IMR-90 (cell line): ENCODE results near the gene ADAP1. TPM values are rescaled to one million over a fixed set of nuclear protein-coding genes. Genes with fewer than 3 reads are reported as not detected.

Source experiments
- ATAC-seq: fragments of 200-7000 bp; cut with Tn5 transposase; 2 replicates; pipeline ENCODE4 v1.9.1; 2020; ENCODE audit warnings: low read depth, mild to moderate bottlenecking, moderate library complexity
- BruUV-seq: library from RNA; stranded (reverse); fragments of 400-500 nt; replicated peaks from 2 replicates; lab custom pipeline; 2021; lab: Mats Ljungman, UMichigan
- CTCF ChIA-PET: fragments of 300-600 bp; formaldehyde crosslinking; extraction: SDS; loops from one replicate; lab custom pipeline; 2021; ENCODE audit warnings: antibody characterized with exemption; lab: Yijun Ruan, JAX
- POLR2A ChIA-PET: fragments of 300-600 bp; sonication (Branson Sonifier 250); formaldehyde crosslinking; loops from one replicate; lab custom pipeline; 2022; ENCODE audit warnings: antibody characterized with exemption; ENCODE audit not compliant: unreplicated experiment; lab: Charles Lee
- DNase-seq: peaks from one replicate; pipeline ENCODE4 v3.0.0; 2013
- H2AFZ ChIP-seq: replicated peaks from 2 replicates; pipeline ENCODE3; 2013; ENCODE audit warnings: low read length, mild to moderate bottlenecking; ENCODE audit not compliant: poor library complexity
- H2AK5ac ChIP-seq: 2 replicates; pipeline ENCODE4 v1.6.1; 2013; ENCODE audit warnings: low read depth, low read length, inconsistent platforms
- H2AK9ac ChIP-seq: replicated peaks from 2 replicates; pipeline ENCODE3; 2013; ENCODE audit warnings: mild to moderate bottlenecking, low read depth, low read length, moderate library complexity; ENCODE audit not compliant: poor library complexity
- H2BK120ac ChIP-seq: 2 replicates; pipeline ENCODE4 v1.6.1; 2013; ENCODE audit warnings: low read depth, low read length, inconsistent platforms
- H2BK15ac ChIP-seq: 3 replicates; pipeline ENCODE4 v1.6.1; 2013; ENCODE audit warnings: low read depth, low read length, inconsistent platforms
- H2BK20ac ChIP-seq: 2 replicates; pipeline ENCODE4 v1.6.1; 2013; ENCODE audit warnings: low read depth, mild to moderate bottlenecking, inconsistent platforms, low read length, moderate library complexity
- H2BK5ac ChIP-seq: 2 replicates; pipeline ENCODE4 v1.6.1; 2013; ENCODE audit warnings: mild to moderate bottlenecking, low read depth, low read length, inconsistent platforms; ENCODE audit not compliant: poor library complexity, severe bottlenecking
- H3K14ac ChIP-seq: replicated peaks from 2 replicates; pipeline ENCODE4 v1.6.1; 2013; ENCODE audit warnings: low read depth, low read length, inconsistent platforms
- H3K18ac ChIP-seq: 2 replicates; pipeline ENCODE4 v1.6.1; 2013; ENCODE audit warnings: low read depth, low read length, control low read depth
- H3K23ac ChIP-seq: 2 replicates; pipeline ENCODE4 v1.6.1; 2013; ENCODE audit warnings: low read depth, low read length, inconsistent platforms
- H3K27ac ChIP-seq: 2 replicates; pipeline ENCODE4 v1.5.1; 2013; ENCODE audit warnings: mild to moderate bottlenecking, control low read depth, low read length; ENCODE audit not compliant: insufficient read depth
- H3K27me3 ChIP-seq: 2 replicates; pipeline ENCODE4 v1.6.1; 2013; ENCODE audit warnings: low read length; ENCODE audit not compliant: control insufficient read depth, insufficient read depth
- H3K36me3 ChIP-seq: 2 replicates; pipeline ENCODE4 v1.6.1; 2013; ENCODE audit warnings: low read length, mixed read lengths; ENCODE audit not compliant: control insufficient read depth, insufficient read depth
- H3K4ac ChIP-seq: 2 replicates; pipeline ENCODE4 v1.6.1; 2013; ENCODE audit warnings: low read depth, low read length, inconsistent platforms
- H3K4me1 ChIP-seq: 2 replicates; pipeline ENCODE4 v1.6.1; 2013; ENCODE audit warnings: low read length, mixed read lengths; ENCODE audit not compliant: control insufficient read depth, insufficient read depth
- H3K4me2 ChIP-seq: 2 replicates; pipeline ENCODE4 v1.6.1; 2013; ENCODE audit warnings: low read depth, mild to moderate bottlenecking, control low read depth, low read length, moderate library complexity
- H3K4me3 ChIP-seq: 2 replicates; pipeline ENCODE4 v1.5.1; 2013; ENCODE audit warnings: low read depth, mild to moderate bottlenecking, control low read depth, low read length, moderate library complexity; ENCODE audit not compliant: insufficient read depth
- H3K56ac ChIP-seq: 2 replicates; pipeline ENCODE4 v1.6.1; 2013; ENCODE audit warnings: low read length, inconsistent platforms; ENCODE audit not compliant: insufficient read depth; ENCODE audit errors: extremely low read depth
- H3K79me1 ChIP-seq, 2 experiments: 2 replicates each; pipeline ENCODE4 v1.6.1; 2013; ENCODE audit warnings: low read length in 2 of 2, inconsistent platforms in 1 of 2, low read depth in 1 of 2
- H3K9ac ChIP-seq: 2 replicates; pipeline ENCODE4 v1.6.1; 2013; ENCODE audit warnings: low read depth, low read length, control low read depth
- H3K9me1 ChIP-seq: 2 replicates; pipeline ENCODE4 v1.6.1; 2013; ENCODE audit warnings: low read length, inconsistent platforms; ENCODE audit not compliant: insufficient read depth
- H3K9me3 ChIP-seq: 2 replicates; pipeline ENCODE4 v1.6.1; 2013; ENCODE audit warnings: low read length; ENCODE audit not compliant: control insufficient read depth, insufficient read depth
- H4K20me1 ChIP-seq: 2 replicates; pipeline ENCODE4 v1.6.1; 2013; ENCODE audit warnings: low read length, inconsistent platforms; ENCODE audit not compliant: insufficient read depth
- H4K5ac ChIP-seq: 2 replicates; pipeline ENCODE4 v1.6.1; 2013; ENCODE audit warnings: mild to moderate bottlenecking, low read depth, low read length, control low read depth
- H4K8ac ChIP-seq, 2 experiments: 2 replicates each; pipeline ENCODE4 v1.6.1; 2013; ENCODE audit warnings: low read depth in 2 of 2, low read length in 2 of 2, control low read depth in 1 of 2, inconsistent platforms in 1 of 2
- H4K91ac ChIP-seq: 2 replicates; pipeline ENCODE4 v1.6.1; 2013; ENCODE audit warnings: low read depth, low read length, inconsistent platforms; ENCODE audit not compliant: insufficient read depth
- BHLHE40 ChIP-seq: fragments of 150-350 bp; IDR thresholded peaks from 2 replicates; pipeline ENCODE4 v1.6.1; 2016; ENCODE audit warnings: mild to moderate bottlenecking, low read depth, low read length
- CHD1 ChIP-seq: IDR thresholded peaks from 2 replicates; pipeline ENCODE4 v1.6.1; 2012; ENCODE audit warnings: low read depth, low read length, improper control_type of control experiment
- ELK1 ChIP-seq: fragments of 150-350 bp; IDR thresholded peaks from 2 replicates; pipeline ENCODE4 v1.6.1; 2016; ENCODE audit warnings: low read depth, mild to moderate bottlenecking, low read length, moderate library complexity, borderline replicate concordance
- FOS ChIP-seq: fragments of 150-350 bp; IDR thresholded peaks from 2 replicates; pipeline ENCODE4 v1.6.1; 2016; ENCODE audit warnings: low read depth, low read length
- MAZ ChIP-seq: IDR thresholded peaks from 2 replicates; pipeline ENCODE4 v1.6.1; 2012; ENCODE audit warnings: low read depth, mild to moderate bottlenecking, low read length, improper control_type of control experiment, moderate library complexity, borderline replicate concordance
- MXI1 ChIP-seq: IDR thresholded peaks from 2 replicates; pipeline ENCODE4 v1.6.1; 2012; ENCODE audit warnings: low read depth, mild to moderate bottlenecking, low read length, moderate library complexity, borderline replicate concordance
- POLR2A ChIP-seq: IDR thresholded peaks from 2 replicates; pipeline ENCODE4 v1.6.1; 2012; ENCODE audit warnings: mild to moderate bottlenecking, low read depth, low read length
- RCOR1 ChIP-seq: IDR thresholded peaks from 2 replicates; pipeline ENCODE4 v1.6.1; 2012; ENCODE audit warnings: mild to moderate bottlenecking, low read length, improper control_type of control experiment; ENCODE audit not compliant: insufficient replicate concordance
- RFX5 ChIP-seq: IDR thresholded peaks from 2 replicates; pipeline ENCODE4 v1.8.0; 2012; ENCODE audit warnings: low read depth, mild to moderate bottlenecking, low read length, moderate library complexity
- USF2 ChIP-seq: fragments of 150-350 bp; IDR thresholded peaks from 2 replicates; pipeline ENCODE4 v1.6.1; 2017; ENCODE audit warnings: mild to moderate bottlenecking, antibody characterized with exemption, low read length, low read depth
- whole genome bisulfite sequencing, 2 experiments: methylation state at CpG; one replicate each; pipeline versions ENCODE4 v1.1.5 to v1.1.7; 2013; ENCODE audit warnings: missing lambda C conversion rate in 2 of 2; ENCODE audit not compliant: insufficient read length in 1 of 2; ENCODE audit errors: extremely low coverage in 2 of 2; 5-methylcytosine and 5-hydroxymethylcytosine counted together
- dilution Hi-C: fragments of 300-500 bp; cut with HindIII; formaldehyde crosslinking; loops from one replicate; pipeline ENCODE4 v1.14.3; 2018; ENCODE audit warnings: low sequenced_read_pairs; ENCODE audit not compliant: unreplicated experiment
- in situ Hi-C: fragments of 300-500 bp; cut with MboI; formaldehyde crosslinking; loops from 3 replicates; pipeline ENCODE4 v1.14.3; 2019; ENCODE audit warnings: low sequenced_read_pairs, inconsistent platforms, mixed read lengths
- intact Hi-C: fragments of 100-400 bp; cut with micrococcal nuclease; formaldehyde crosslinking; loops from 2 replicates; pipeline ENCODE4 v1.10.0; 2022
- polyA plus RNA-seq, 3 experiments: library from polyadenylated mRNA; depleted of rRNA; stranded (reverse); fragments of >200 nt; gene quantifications; 2 replicates each; pipeline ENCODE4 v1.2.3, GENCODE V29; 2012; ENCODE audit warnings: low replicate concordance in 1 of 3
- total RNA-seq: library from RNA; depleted of rRNA; stranded (reverse); fragments of >200 nt; gene quantifications from 2 replicates; pipeline ENCODE4 v1.2.3, GENCODE V29; 2012

The ADAP1 gene
- total and polyA plus RNA-seq, 2 of the 4 experiments (the other 2 are of a cell fraction), result 1.4 to 2.0 TPM

DNA sequence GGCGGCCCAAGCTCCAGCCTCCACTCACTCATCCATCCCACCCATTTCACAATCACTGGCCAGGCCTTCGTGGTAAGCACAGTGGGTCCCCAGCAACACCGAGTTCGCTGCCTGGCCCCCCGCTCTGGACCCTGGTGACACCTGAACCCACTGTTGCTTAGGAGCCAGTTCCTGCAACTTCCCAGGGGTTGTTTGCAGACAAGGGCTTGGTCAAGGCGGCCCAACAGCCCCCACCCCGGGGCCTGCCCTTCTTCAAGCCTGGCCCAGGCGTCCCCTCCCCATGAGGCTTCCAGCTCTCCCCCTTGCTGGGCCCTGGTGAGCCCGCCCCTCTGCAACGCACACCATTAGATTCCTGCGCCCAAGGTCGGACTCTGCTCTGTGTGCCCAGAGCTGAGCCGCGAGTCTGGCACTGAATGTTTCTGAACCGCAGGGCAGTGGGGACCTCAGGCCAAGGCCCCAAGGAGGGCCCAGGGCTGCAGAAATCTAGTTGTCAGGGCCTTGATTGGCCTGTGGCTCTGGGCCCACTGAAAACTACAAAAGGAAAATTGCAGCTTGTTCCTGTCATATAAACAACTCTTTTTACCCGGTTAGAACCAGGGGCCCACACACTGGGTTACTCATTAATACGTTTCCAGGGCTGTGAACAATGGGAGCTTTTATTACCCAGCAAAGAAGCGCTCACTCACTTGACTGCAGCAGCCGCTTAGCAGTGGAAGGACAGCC, 23.0 kb upstream of the ADAP1 start:
- intact Hi-C loops, result no loop called here
- Histone ChIP-seq H3K27ac (no peak overlapping the region), H3K4ac (no peak overlapping the region), H2AK5ac (no peak overlapping the region), H3K23ac (no peak overlapping the region), H2BK120ac (no peak overlapping the region), H4K91ac (no peak overlapping the region), H3K9me3 (no peaks in the 10 kb centered on the region), H3K79me1 (peaks cover 5 to 25% of the 10 kb centered on the region in 2 experiments; a peak in 3 of 4 replicates), H2AK9ac (no peak overlapping the region), H3K9me1 (no peaks in the 10 kb centered on the region; the same call in 1 of the 2 replicates), H2BK20ac (no peak overlapping the region), H3K9ac (no peak overlapping the region), H3K36me3 (no peaks in the 10 kb centered on the region), H4K8ac (no peak overlapping the region), H3K27me3 (no peaks in the 10 kb centered on the region; the same call in 1 of the 2 replicates), H2BK5ac (no peak overlapping the region), H4K5ac (no peak overlapping the region), H3K56ac (no peak overlapping the region), H4K20me1 (peaks cover 27% of the 10 kb centered on the region), H3K4me3 (no peak overlapping the region), H2BK15ac (no peak overlapping the region), H3K4me2 (no peak overlapping the region), H3K4me1 (peaks cover 4% of the 10 kb centered on the region), H3K14ac (no peak overlapping the region), H3K18ac (no peak overlapping the region), H2AFZ (no peak overlapping the region)
- ATAC-seq, result no peak
- 68% methylated on average over 7 of the region's 19 CpGs; no CpG with 5 or more reads in 1 of the 2 experiments for WGBS, 2 experiments
- POLR2A ChIA-PET, result no interaction called here
- dilution Hi-C loops, result no loop called here
- peak; percentile 46 for DNase-seq
- no TSS peak for BruUV-seq
- in situ Hi-C loops, result no loop called here
- TF ChIP-seq MAZ, result no peak
- TF ChIP-seq BHLHE40, result no peak
- TF ChIP-seq RCOR1, result no peak
- no peak for TF ChIP-seq USF2
- no peak for TF ChIP-seq MXI1
- no peak for TF ChIP-seq POLR2A
- TF ChIP-seq FOS, result no peak
- TF ChIP-seq CHD1, result no peak
- no peak for TF ChIP-seq ELK1
- TF ChIP-seq RFX5, result no peak
- CTCF ChIA-PET, result interaction anchor here (1.3 kb wide), 1 partner anchor 15 kb away, joined by 5 read pairs; no protein-coding TSS in a partner anchor
